Ureter (tissue), 1 donor: ENCODE results near the gene RIPOR3. TPM values are rescaled to one million over a fixed set of nuclear protein-coding genes. Genes with fewer than 3 reads are reported as not detected.
A peak's percentile ranks its signal among the peaks of the same experiment; 100 is the strongest.

Source experiments
- DNase-seq: peaks from one replicate; pipeline ENCODE4 v3.0.0-alpha.2; 2020; ENCODE audit warnings: low spot score
- total RNA-seq: library from RNA; stranded (reverse); gene quantifications from one replicate; pipeline ENCODE4 v1.2.4, GENCODE V29; 2023
- donor health status: DM: yes; HTN: yes; CAD: no.

RIPOR3 gene, protein sequence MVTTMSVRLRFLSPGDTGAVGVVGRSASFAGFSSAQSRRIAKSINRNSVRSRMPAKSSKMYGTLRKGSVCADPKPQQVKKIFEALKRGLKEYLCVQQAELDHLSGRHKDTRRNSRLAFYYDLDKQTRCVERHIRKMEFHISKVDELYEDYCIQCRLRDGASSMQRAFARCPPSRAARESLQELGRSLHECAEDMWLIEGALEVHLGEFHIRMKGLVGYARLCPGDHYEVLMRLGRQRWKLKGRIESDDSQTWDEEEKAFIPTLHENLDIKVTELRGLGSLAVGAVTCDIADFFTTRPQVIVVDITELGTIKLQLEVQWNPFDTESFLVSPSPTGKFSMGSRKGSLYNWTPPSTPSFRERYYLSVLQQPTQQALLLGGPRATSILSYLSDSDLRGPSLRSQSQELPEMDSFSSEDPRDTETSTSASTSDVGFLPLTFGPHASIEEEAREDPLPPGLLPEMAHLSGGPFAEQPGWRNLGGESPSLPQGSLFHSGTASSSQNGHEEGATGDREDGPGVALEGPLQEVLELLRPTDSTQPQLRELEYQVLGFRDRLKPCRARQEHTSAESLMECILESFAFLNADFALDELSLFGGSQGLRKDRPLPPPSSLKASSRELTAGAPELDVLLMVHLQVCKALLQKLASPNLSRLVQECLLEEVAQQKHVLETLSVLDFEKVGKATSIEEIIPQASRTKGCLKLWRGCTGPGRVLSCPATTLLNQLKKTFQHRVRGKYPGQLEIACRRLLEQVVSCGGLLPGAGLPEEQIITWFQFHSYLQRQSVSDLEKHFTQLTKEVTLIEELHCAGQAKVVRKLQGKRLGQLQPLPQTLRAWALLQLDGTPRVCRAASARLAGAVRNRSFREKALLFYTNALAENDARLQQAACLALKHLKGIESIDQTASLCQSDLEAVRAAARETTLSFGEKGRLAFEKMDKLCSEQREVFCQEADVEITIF
- total RNA-seq, result 5.0 TPM

DNA sequence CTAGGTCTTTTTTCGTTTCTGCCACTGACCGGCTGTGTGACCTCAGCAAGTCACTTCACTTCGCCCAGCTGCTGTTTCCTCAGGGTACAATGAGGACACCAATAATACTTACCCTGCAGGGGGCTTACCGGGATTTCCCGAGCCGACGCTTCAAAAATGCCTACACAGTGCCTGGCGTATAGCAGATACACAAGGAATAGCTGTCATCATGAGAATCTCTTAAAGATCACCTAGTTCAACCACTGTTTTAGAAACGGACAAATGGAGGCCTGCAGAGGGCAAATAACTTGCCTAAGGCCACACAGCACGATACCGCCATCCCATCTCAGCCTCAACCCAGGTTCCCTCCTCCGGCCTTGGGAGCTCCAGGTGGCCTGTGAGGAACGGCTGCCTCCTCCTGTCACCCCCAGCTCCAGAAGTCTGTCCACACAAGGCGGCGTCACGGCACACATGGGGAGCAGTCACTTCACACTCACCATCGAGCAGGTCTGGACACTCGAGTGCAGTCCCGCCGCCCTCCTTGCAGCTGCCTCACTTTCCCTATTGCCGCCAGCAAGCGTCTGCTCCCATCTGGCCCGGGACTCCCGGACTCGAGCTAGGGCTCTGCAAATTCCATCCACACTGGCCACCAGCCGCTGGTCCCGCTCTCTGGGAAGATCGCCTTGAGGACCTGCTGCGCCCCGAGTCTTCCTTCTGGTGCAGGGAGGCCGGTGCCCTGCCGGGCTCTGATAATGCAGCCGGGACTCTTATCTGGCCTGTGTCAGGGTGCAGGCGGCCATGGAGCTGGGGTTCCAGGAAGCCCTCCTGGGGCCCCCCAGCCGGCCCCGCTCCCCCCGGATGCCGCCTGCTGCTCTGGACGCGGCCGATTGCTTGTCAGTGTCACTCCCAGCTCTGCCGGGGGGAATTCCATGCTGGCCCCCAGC, at the start of gene RIPOR3:
Gene RIPOR3, minus strand, starts transcription at position 893 of the 923 bp plus-strand sequence. Its CDS starts 414 bp downstream, at position 479.
- no peak for DNase-seq

DNA sequence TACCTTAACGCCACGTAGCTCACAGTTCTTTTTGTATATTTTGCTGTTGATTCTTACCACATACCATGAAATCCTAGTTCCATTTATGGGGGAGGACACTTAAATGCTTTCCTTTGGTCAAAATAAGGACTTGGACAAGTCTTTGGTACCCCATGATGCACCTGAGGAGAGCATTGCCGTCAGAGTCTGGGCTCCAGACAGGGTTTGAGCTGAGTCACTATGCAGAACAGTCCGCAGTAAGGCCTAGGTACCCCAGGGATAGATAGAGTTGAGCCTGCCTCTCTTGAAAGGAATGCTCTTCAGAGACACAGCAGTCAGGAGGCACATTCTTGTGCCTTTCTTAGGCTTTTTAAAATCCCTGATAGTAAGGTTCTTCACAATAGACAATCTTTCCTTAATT, 46.0 kb upstream of the RIPOR3 start:
- peak; percentile 22 for DNase-seq

DNA sequence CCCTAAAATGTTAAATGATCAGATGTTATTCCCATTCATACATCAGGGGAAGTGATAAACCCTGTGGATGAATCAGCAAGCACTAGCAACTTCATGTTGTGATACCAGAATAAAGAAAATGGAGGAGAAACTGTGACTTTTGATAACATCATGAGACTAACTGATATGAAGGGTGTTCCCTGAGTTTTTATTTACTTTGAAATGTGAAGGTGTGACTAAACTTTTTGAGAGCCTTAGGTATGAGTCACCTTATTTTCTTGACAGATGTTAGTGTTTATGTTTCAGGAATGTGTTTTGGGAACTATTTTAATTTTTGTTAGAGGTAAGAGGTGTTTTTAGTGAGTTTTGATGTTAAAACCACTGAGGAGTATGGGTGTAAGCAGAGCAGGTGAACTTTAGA, 44.5 kb upstream of the RIPOR3 start:
- no peak for DNase-seq

DNA sequence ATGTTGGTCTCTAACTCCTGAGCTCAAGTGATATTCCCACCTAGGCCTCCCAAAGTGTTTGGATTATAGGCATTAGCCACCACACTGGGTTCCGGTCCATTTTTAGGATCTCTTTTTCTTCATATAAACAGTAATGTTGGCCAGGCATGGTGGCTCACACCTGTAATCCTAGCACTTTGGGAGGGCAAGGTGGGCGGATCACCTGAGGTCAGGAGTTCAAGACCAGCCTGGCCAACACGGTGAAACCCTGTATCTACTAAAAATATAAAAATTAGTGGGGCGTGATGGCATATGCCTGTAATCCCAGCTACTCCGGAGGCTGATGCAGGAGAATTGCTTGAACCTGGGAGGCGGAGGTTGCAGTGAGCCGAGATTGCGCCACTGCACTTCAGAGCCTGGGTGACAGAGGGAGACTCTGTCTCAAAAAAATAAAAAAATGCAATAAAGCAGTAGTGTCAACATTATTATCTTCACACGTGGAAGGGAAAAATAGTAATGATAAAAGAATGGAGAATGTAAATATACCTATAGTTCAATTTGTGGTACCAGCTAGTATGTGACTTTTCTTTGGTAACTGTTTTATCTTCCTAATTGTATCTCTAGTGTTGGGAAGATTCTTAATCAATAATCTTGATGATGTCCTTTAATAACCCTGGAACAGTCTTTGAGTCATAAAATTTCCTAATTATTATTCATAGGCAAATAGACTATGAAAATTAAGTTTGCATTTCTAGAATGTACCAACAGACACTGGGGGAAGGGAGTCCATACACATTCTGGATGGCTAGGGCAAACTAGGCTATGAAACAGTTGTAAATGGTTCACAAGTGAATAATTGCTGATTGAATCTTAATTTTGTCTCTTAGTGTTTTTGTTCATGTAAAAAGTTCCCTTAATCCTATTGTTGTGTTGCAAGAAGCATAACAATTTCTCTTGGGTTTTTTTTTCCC, 43.7 kb upstream of the RIPOR3 start:
- peak; percentile 31 for DNase-seq

DNA sequence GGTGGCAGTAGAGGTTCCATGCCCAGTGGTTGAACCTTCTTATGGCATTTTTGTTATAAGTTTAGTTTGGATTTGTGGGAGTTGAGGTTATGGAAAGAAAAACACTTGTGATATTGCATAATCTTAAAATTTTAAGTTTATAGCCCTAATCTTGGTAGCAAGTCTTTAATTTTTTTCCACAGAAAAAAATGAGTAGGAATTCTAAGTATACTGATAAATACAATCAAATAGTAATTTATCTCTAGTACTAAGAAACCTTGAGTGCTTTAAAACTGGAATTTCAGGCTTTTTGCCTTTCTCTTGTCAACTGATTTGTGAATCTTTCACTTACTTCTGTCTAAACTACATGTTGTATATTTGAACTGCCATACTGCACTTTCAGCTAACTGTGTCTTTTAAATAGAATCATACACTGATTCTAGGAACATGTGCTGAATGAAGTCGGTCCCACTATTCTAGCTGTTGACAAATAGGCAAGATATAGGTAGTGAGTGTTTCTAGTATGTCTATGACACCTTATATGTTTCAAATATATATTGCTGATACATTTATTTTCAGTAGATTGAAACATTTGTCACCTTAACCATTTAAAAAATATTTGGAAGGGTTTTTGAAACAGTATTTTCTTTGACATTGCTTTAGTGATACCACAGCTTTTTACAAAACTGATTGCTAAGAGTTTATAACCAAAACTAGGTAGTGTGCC, 42.5 kb upstream of the RIPOR3 start:
- DNase-seq, result no peak

DNA sequence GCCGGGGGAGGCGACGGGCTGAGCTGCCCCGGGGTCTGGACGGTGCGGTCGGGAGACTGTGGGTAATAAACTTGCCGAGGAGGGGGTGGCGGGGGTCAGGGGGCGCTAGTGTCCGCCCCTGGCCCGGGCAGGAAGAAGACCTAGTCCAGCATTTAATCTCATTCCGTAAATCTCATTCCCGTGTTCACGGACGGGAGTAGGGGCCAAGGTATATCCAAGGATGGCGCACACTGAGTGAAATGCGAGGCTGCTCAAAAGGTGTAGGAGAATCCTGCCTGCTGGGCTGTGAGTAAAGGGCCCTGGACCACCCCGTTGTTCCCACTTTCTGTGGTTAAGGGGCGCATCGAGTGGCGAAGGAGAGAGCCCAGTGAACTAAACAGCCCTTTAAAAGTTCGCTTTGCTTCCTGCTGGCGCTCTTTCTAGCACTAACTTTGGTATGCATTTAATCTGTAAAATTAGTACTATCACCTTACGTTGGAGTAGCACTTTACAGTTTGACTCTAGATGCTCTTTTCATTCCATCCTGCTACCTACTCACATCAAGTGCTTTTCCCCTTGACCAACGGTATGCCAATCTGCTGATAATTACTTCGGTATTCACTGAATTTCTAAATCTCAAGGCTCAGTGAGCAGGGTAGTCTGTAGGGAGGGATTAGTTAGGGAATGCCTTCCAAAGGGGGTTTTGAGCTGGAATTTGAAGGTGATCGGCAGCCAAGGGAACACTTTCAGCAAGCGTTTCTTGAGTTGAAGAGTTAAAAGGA, 40.8 kb upstream of the RIPOR3 start:
- peak; percentile 44 for DNase-seq

DNA sequence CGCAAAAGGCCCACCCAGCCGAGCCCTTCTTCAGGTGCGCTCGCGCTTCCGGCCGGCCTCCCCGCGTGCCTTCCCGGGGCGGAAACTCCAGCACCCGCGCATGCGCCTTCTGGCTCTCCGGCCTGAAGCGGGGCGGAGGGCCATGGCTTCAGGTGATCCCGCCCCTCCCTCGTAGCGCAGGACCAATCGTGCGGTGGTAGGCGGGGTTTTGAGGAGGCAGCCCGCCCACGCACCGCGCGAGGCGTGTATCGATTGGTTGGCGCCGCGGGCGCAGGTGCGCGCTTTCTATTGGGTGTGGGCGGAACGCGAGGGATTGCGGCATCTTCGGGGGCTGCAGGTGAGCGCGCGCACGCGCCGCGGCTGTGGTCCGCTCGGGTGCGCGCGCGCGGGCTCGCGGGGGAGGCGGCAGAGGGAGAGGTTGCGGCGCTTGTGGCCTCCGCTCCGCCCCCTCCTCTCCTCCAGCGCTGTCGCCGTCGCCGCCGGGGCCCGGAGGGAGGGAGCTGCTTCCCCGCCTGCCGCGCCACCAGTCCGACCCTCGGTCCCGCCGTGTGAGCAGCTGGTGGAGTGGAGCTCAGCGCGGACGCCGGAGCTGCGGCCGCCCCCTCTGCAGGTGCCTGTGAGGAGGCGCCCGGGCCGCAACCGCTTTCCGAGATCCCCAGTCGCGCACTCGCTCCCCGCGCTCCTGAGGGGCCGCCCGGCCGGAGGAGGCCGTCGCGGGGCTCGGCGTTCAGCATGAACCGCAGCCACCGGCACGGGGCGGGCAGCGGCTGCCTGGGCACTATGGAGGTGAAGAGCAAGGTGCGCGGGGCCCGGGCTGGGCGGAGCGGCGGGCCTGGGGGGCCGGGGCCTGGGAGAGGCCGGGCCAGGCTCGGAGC, 40.0 kb upstream of the RIPOR3 start, which contains the start of gene PARD6B:
Gene PARD6B, plus strand, starts transcription at position 526 of the 875 bp plus-strand sequence. Its CDS starts 207 bp downstream, at position 733.
- peak; percentile 97 for DNase-seq

DNA sequence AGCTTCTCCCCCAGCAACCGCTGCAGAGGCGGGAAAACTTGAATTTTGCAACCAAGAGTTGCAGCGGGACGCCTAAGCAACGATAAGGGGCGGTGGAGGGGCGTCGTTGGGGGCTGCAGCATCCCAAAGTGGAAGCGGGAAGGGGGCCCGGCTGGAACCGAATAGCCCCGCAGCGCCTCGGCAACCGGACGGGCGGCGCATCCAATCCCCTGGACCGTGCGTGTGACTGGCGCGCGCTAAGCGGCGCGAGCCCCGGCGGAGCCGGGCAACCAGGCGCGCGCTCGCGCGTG, 39.4 kb upstream of the RIPOR3 start:
- no peak for DNase-seq

DNA sequence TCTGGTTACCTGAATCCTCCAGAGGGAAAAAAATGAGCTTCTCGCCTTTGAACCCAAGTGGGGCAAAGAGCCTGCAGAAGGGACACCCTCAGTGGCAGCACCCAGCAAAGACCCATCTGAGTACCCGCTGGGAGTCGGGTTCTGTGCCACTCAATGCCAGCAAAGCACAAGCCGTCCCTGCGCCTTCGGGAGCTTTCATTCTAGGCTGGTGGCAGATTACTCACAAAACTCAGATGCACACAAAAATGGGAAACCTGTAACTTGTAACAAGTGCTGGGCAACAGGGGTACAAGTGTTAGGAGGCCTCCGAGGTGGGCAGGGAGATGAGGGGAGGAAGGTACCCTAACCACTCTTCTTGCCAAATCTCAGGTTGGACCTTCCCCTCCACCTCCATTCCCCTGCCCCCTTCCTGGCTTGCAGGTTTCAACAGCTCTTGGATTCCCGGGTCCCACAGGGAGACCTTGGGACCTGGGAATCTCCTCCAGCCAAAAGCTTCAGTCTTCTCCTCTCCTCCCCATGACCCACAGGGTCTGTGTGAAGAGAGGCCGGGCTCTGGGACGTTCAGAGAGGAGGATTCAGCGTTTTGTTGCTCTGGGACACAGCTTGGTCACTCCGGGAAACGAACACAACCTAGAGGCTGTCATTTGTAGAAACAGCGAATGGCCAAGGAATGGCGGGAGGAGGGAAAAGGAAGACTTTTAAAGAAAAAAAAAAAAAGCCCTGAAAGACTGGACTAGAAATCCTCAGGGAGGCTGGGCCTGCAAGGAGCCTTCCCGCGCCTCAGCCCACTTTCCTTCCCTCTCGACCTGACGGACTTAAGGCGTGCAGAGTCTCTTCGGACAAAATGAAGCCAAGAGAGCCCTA, 38.8 kb upstream of the RIPOR3 start:
- DNase-seq, result peak; percentile 42

DNA sequence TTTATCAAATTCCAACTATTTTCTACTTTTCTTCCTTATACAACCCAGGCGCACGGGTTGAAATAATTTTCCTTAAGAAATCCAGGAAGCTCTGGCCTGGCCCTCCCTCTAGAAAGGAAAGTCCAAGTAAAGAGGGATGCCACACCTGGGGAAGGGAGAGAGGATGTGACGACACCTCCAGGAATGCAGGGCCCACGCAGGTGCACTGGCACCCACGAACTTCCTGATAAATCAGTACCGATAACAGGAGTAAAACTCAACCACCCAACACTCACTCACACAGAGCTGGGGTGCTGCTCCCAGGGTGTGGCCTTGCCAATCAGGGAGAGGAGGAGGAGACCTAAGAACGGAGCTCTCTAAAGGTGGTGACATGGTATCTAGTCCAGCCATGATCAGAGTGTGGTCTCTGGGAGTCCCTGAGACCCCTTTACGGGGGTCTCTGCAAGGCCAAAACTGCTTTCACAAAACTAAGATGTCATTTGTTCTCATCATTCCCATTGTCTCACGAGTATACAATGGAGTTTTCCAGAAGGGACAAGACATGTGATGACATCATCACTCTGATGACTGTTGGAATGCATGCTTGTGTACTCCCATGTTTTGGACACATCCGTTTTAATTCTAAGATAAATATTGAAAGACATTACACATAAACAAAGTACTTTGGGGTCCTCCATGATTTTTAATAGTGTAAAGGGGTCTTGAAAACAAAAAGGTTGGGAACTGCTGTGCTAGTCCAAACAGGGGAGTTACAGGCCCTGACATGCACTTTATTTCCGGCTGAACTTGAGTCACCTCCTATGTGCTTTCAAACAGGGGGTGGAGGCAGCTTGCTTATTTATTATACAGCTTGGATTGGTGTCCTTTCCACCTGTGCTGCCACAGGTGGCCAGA, 37.9 kb upstream of the RIPOR3 start:
- peak; percentile 78 for DNase-seq

DNA sequence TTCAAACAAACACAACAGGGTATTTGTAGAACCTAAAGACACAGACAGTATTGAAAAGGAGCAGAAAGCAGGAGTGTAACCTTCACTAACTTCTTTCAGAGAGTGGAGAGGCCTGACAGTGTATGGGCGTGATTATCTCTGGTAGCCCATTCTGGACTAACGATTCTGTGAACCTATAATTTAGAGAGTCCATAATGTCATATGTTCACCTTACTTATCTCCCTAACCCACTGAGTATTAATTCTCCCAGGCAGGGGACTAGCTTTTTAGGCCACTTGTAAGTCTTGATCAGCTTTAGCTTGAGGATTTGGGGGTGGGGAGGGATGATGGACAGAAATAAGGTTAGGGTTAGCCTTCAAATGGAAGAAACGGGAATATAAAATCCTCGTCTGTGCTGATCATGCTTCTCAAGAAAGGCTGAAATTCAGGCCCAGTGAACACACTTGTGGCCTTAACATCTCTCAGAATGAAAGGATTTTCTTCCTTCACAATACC, 37.2 kb upstream of the RIPOR3 start:
- DNase-seq, result no peak

DNA sequence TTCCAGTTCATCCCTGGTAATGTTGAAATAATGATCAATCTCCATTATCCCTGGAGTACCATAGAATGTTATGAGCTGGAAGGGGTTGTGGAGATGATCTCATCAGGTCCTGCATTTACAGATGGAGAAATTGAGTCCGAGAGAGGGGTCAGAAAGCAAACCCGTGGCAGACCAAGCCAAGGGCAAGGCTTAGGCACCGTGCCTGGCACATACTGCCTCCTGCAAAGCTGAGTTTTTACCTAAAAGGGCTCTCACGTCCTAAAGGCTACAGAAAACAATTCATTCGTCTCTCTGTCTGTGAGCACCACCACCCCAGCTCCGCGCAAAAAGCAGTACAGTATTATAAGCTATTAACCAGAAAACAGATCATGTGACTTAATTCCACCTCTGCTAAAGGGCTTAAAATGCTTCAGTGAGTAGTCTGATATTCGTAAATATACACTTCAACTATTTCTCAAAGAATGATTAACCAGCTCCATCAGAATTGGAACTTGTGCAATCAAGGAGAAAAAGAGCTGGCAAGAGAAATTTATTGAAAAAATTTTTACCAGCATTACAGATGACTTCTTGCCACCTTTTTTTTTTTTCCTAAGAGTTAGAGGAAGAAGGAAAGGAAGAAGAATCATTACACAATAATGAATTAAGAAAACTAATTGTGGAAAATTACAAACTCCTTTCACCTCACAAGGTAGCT, 36.6 kb upstream of the RIPOR3 start:
- no peak for DNase-seq

DNA sequence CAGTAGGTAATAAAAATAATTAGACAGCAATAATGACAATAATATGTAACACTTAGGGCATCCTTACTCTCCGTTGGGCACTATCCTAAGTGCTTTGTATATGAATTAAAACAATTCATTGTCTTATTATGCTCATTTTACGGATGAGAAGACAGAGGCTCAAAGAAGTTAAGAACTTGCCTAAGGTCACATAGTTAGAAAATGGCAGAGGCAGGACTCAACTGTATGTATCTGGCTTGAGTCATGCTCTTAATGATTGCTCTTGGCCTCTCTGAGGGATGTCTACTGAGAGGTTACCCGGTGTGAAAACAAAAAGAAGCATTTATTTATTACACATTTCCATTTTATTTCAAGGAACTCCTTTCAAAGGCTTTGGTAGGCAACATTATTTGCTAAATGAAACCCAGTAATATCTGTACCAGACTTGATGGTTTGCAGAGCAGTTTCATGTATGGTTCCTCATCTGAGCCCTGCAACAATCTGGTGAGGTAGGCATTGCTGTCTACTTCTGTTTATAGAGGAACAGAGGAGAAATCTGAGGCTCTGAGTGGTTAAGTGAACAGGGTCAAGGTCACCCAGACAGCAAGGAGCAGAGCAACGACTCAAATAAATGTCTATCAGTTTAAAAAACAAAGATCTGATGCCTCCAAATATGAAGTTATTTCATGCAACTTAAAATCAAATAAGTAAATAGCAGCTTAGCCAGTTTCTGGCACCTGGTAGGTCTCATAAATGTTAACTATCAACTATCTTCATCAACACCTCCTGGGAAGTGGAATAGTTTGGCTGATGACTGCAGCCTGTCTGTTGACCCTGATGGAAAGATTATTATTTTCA, 35.8 kb upstream of the RIPOR3 start:
- DNase-seq, result no peak

DNA sequence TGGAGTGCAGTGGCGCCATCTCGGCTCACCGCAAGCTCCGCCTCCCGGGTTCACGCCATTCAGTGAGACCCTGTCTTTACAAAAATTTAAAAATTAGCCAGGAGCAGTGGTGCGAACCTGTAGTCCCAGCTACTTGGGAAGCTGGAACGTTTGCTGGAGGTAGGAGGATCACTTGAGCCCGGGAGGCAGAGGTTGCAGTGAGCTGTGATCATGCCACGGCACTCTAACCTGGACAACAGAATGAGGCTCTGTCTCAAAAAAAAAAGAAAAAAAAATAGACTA, 34.3 kb upstream of the RIPOR3 start:
- DNase-seq, result no peak
